Esophagus muscularis mucosa (tissue), 4 donors: ENCODE measurements around the gene MED22.

Experiments used
- CTCF ChIP-seq, 3 experiments: fragments of 200-600 bp in 2 of 3; fragments of 450-650 bp in 1 of 3; sonication (generic) in 2 of 3; IDR thresholded peaks; one replicate each; pipeline ENCODE4 v1.5.1; 2017 to 2019; ENCODE audit warnings: antibody characterized with exemption in 3 of 3, mild to moderate bottlenecking in 2 of 3, moderate library complexity in 1 of 3
- EP300 ChIP-seq: sonication (generic); formaldehyde crosslinking; IDR thresholded peaks from one replicate; pipeline ENCODE4 v1.6.1; 2017; ENCODE audit warnings: antibody characterized with exemption
- POLR2A ChIP-seq: fragments of 450-650 bp; IDR thresholded peaks from one replicate; pipeline ENCODE4 v1.6.1; 2017; ENCODE audit warnings: antibody characterized with exemption, moderate library complexity, mild to moderate bottlenecking, low read depth
- POLR2AphosphoS5 ChIP-seq, 2 donors: sonication (generic); formaldehyde crosslinking; IDR thresholded peaks; one replicate each; pipeline ENCODE4 v1.6.1; 2017; ENCODE audit warnings: antibody characterized with exemption in 2 of 2

- no peak for TF ChIP-seq CTCF (IDR thresholded peaks at IDR 0.05)
- TF ChIP-seq POLR2A: no peak
- no peak for TF ChIP-seq EP300
- TF ChIP-seq POLR2AphosphoS5 (IDR thresholded peaks at IDR 0.05): no peak
Measured at GRCh38 chr9:133370685-133371084, 22.8 kb upstream of the MED22 start.
